Activated gamma-delta T cell treated with anti-CD3 and anti-CD28 coated beads, Interleukin-2, amount 50 U/mL, for 16 hours (primary cell): ENCODE data around the gene CKMT1A.

Experiments used
- DNase-seq: peaks from one replicate; pipeline ENCODE4 v3.0.0-alpha.2; 2020; ENCODE audit warnings: low read depth

The CKMT1A gene

DNA sequence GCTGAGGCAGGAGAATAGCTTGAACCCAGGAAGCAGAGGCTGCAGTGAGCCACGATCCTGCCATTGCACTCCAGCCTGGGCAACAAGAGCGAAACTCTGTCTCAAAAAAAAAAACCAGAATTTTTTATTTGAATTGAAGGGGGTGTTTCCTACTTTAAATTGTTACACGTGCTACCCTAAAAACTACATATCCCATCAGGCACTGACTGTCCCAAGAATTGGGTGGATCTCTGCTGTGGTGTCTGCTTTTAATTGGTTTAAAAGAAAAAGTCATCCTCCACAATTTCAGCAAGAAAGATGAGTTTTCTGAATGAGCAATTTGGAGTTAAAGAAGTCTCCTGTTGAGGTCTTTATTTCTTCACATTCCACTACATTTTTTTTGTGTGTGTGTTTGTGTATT, 54.7 kb downstream of the CKMT1A start:
- no peak for DNase-seq
